Epithelial cell of umbilical artery (primary cell): Measurements from ENCODE around the gene WFDC10A. TPM values are rescaled to one million over a fixed set of nuclear protein-coding genes. Genes with fewer than 3 reads are reported as not detected.

Source experiments
- total RNA-seq: library from RNA; depleted of rRNA; stranded (reverse); fragments of >200 nt; gene quantifications from 2 replicates; pipeline ENCODE4 v1.2.3, GENCODE V29; 2014

Gene WFDC10A
- not detected in 2 replicates for total RNA-seq

GRCh38 chr20:45629496-45630100 lies at the start of gene WFDC10A:
WFDC10A (plus strand) TSS chr20:45629739; CDS start chr20:45629814, 75 bp downstream.

GRCh38 chr20:45631184-45631583 lies 1.6 kb downstream of the WFDC10A start, which contains the start of gene WFDC9:
WFDC9 (minus strand) TSS chr20:45631284; CDS start chr20:45610181, 21,103 bp downstream.

GRCh38 chr20:45670139-45670538 lies 40.6 kb downstream of the WFDC10A start, which contains the start of gene WFDC11:
WFDC11 (minus strand) TSS chr20:45670239; CDS start chr20:45650600, 19,639 bp downstream.

Other genes starting within 250 kb of the WFDC10A start
- 11.4 and 12.6 TPM in 2 replicates for gene DBNDD2, start 221.4 kb upstream of the WFDC10A start, total RNA-seq
- 12.8 and 18.8 TPM in 2 replicates for gene PIGT, start 213.6 kb upstream of the WFDC10A start, total RNA-seq
- gene WFDC2, start 160.0 kb upstream of the WFDC10A start, total RNA-seq = not detected in 2 replicates
- gene SPINT3, start 114.1 kb upstream of the WFDC10A start, total RNA-seq = not detected in 2 replicates
- gene WFDC6, start 90.3 kb upstream of the WFDC10A start, total RNA-seq = not detected in 2 replicates
- not detected in 2 replicates for gene EPPIN, start 82.3 kb upstream of the WFDC10A start, total RNA-seq
- not detected in 2 replicates for gene WFDC8, start 50.5 kb upstream of the WFDC10A start, total RNA-seq
- gene WFDC9, start 1.5 kb downstream of the WFDC10A start, total RNA-seq = not detected in 2 replicates
- gene WFDC11, start 40.5 kb downstream of the WFDC10A start, total RNA-seq = not detected in 2 replicates
- gene WFDC13, start 72.3 kb downstream of the WFDC10A start, total RNA-seq = not detected in 2 replicates
- not detected in 2 replicates for gene WFDC10B, start 75.3 kb downstream of the WFDC10A start, total RNA-seq
- gene SPINT4, start 92.6 kb downstream of the WFDC10A start, total RNA-seq = not detected in 2 replicates
- gene WFDC3, start 162.1 kb downstream of the WFDC10A start, total RNA-seq = 0.65 TPM in 1 of 2 replicates, not detected in the other
- 17.2 and 19.8 TPM in 2 replicates for gene DNTTIP1, start 162.2 kb downstream of the WFDC10A start, total RNA-seq
- 21.4 and 41.3 TPM in 2 replicates for gene UBE2C, start 182.9 kb downstream of the WFDC10A start, total RNA-seq
- not detected in 2 replicates for gene TNNC2, start 197.6 kb downstream of the WFDC10A start, total RNA-seq
- 22.4 and 32.5 TPM in 2 replicates for gene SNX21, start 204.1 kb downstream of the WFDC10A start, total RNA-seq
- gene ACOT8, start 227.7 kb downstream of the WFDC10A start, total RNA-seq = 31.5 and 33.6 TPM in 2 replicates
- 5.9 and 6.2 TPM in 2 replicates for gene ZSWIM3, start 227.9 kb downstream of the WFDC10A start, total RNA-seq